PC-9 (cell line): ENCODE data around the gene CDCA7L.

Source experiments
- CTCF ChIP-seq: fragments of 200-600 bp; sonication (generic); conservative IDR thresholded peaks from 2 replicates; pipeline ENCODE4 v1.6.1; 2017; ENCODE audit warnings: mixed run types, antibody characterized with exemption, mild to moderate bottlenecking, moderate library complexity
- EZH2 ChIP-seq: fragments of 200-600 bp; sonication (generic); IDR thresholded peaks from 2 replicates; pipeline ENCODE4 v1.8.0; 2017; ENCODE audit warnings: antibody characterized with exemption, low read depth

- TF ChIP-seq EZH2 (no peak), CTCF (no peak)
Measured at GRCh38 chr7:21912931-21913780, 32.5 kb downstream of the CDCA7L start.
